HFF-Myc (cell line): ENCODE data around the gene RAD21L1.
A peak's percentile ranks its signal among the peaks of the same experiment; 100 is the strongest.

Experiments
- DNase-seq: peaks from one replicate; pipeline ENCODE4 v3.0.0-alpha.2; 2011; ENCODE audit warnings: low read depth; ENCODE audit errors: extremely low read depth
- H3K4me3 ChIP-seq: replicated peaks from 2 replicates; pipeline ENCODE4 v1.5.1; 2011; ENCODE audit warnings: low read depth, mild to moderate bottlenecking, control low read depth, low read length
- CTCF ChIP-seq: IDR thresholded peaks from 2 replicates; pipeline ENCODE4 v1.5.1; 2012; ENCODE audit warnings: mild to moderate bottlenecking, low read depth, low read length, control low read depth; ENCODE audit errors: missing control alignments

The RAD21L1 gene

DNA sequence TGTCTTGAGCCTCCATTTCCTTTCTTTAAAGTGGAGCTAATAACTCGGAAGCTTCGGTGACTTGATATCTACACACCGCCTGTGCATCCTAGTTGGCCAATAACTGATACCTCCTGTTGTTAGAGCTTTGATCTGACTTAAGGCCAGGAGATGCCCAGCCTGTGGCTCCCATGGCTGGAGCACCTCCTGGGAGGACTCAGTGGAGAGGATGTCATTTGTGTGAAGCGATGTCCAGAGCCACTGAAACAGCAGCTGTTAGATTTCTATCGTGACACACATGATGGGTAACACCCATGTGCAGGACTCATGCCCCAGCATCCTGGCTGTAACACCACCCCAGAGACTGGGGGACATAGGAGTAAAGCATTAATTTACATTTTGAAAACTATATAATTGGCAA is 72.3 kb downstream of the RAD21L1 start:
- no peak for TF ChIP-seq CTCF
- no peak overlapping the region for H3K4me3 ChIP-seq
- DNase-seq, result no peak

GRCh38 chr20:1298888-1299511 is 73.2 kb downstream of the RAD21L1 start:
- no peak for DNase-seq
- TF ChIP-seq CTCF, result no peak
- no peak overlapping the region for H3K4me3 ChIP-seq

- no peak overlapping the region for H3K4me3 ChIP-seq
- peak; percentile 28 for TF ChIP-seq CTCF
- DNase-seq, result no peak
Measured at GRCh38 chr20:1299522-1299921, 73.7 kb downstream of the RAD21L1 start.

- no peak overlapping the region for H3K4me3 ChIP-seq
- no peak for TF ChIP-seq CTCF
- DNase-seq, result no peak
Measured at GRCh38 chr20:1300083-1300840, 74.4 kb downstream of the RAD21L1 start.

GRCh38 chr20:1301031-1301529 is 75.2 kb downstream of the RAD21L1 start:
- no peak overlapping the region for H3K4me3 ChIP-seq
- no peak for TF ChIP-seq CTCF
- DNase-seq, result no peak

GRCh38 chr20:1302685-1303541 is 77.1 kb downstream of the RAD21L1 start:
- no peak overlapping the region for H3K4me3 ChIP-seq
- TF ChIP-seq CTCF, result no peak
- DNase-seq, result no peak
